HG02938 (cell line): ENCODE results near the gene EPB41L4B.
"Not testable (repeated sequence)": the region's sequence is repeated elsewhere in the genome, so short reads cannot be mapped to it uniquely, and the experiment has no call there.

Experiments used
- ATAC-seq: cut with Tn5 transposase; IDR thresholded peaks from one replicate; pipeline ENCODE4 v1.9.1; 2021; ENCODE audit warnings: mild to moderate bottlenecking, moderate library complexity; ENCODE audit not compliant: unreplicated experiment

Gene EPB41L4B

DNA sequence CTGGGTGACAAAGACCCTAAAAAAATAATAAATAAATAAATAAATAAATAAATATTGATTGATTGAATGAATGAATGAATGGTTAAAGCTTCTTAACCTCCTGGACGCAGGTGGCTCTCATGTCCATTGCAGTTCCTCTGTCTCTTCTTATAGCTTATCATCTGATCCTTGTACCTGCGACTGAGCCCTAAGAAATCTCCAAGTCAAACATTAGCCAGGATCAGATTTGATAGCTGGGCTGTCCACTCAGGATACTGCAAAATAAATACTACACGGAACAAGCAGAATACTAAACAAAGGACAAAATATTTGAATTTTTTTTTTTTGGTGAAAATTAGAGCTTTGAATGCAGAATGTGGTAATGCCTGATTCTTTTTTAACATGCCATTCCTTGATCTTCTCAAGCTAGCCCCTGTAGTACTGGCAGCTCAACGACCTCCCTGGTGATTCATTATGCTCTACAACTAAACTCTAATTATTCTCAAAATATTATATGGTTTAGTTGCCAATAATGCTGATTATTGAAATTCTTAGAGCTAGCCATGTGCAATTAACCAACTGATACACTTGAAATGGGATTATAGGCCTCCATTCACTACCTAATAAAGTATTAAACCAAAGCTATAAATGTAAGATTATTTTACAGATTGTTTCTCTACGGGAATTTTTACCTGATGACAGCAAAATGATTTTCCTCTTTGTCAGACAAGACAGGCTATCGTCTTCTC is 191.2 kb downstream of the EPB41L4B start:
- no peak for ATAC-seq

DNA sequence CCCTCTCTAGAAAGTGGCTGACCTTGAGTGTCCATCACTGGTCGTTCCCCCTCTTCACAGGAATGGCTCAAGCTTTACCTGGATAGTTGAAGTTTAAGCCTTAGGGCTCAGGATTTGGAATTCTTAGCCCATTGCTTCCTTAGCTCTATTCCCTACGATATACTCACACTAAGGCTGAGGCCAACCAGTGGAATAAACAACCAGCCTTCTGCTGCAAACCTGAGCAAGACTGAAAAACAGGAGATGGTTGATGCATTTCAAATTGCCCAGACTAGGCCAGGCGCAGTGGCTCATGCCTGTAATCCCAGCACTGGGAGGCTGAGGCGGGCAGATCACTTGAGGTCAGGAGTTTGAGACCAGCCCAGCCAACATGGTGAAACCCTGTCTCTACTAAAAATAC is 194.2 kb downstream of the EPB41L4B start:
- not testable (repeated sequence) for ATAC-seq

DNA sequence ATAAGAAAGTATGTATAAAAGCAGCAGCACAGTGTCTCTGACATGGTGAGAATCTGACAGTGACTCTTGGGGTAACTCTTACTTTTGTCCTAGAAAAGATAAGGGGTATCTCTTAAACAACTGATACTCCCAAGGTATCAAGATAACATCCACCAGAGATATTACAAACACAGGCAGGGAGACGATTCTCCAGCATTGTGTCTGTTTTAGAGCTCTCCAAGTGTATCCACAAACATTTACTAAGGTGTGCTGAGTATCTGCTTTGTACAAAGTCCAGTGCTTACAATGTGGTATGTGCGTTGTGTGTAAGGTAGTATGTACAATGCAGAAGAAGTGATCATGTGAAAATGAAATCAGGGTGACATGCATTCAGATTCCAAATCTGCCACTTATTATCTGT is 196.7 kb downstream of the EPB41L4B start:
- ATAC-seq, result no peak

DNA sequence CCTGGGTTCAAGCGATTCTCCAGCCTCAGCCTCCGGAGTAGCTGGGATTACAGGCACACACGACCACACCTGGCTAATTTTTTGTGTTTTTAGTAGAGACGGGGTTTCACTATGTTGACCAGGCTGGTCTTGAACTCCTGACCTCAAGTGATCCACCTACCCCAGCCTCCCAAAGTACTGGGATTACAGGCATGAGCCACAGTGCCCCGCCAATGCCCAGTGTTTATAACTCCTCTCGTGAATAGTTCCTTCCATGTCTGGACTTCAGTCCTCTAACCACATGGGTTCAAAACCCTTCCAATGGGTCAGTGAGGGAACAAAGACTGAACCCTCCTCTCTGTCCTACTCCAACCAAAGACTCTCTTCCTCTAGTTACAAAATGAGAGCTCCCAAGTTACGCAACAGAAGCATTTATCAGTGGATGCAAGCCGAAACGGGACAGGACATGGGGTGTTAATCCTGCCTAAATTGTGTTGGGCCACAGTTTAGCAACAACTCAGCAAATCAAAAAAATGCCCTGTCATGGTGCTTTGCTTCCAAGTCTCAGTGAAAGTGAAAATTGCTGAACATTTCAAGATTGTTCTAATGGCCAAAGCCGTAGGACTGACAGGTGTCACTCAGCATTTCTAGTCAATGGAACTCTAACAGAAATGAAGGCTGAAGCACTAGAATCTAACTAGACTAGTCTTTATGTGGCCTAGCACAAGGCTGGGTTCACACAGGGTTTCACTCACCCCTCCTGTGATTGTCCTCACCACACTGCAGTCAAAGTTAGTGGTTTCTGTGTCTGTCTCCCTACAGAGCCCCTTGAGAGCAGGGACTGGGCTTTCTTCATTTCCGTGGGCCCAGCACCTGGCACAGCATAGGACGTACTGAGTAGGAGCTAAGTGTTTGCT is 197.9 kb downstream of the EPB41L4B start:
- ATAC-seq, result no peak
